Astrocyte of the spinal cord (primary cell): ENCODE measurements around the gene EPS8.

ENCODE experiments used
- DNase-seq: peaks from one replicate; pipeline ENCODE4 v3.0.0; 2011; ENCODE audit warnings: low read depth, low spot score
- H3K4me3 ChIP-seq: 2 replicates; pipeline ENCODE4 v1.5.1; 2011; ENCODE audit warnings: low read depth, mild to moderate bottlenecking, low read length, moderate library complexity
- in situ Hi-C: cut with HindIII; loops from 2 replicates; pipeline ENCODE4 v1.10.0; 2017; ENCODE audit warnings: low sequenced_read_pairs
- TF ChIP-seq, protein P1 (sequence below): IDR thresholded peaks from 2 replicates; pipeline ENCODE4 v1.5.1; 2012; ENCODE audit warnings: low read depth, mild to moderate bottlenecking, low read length, inconsistent platforms

EPS8 gene

DNA sequence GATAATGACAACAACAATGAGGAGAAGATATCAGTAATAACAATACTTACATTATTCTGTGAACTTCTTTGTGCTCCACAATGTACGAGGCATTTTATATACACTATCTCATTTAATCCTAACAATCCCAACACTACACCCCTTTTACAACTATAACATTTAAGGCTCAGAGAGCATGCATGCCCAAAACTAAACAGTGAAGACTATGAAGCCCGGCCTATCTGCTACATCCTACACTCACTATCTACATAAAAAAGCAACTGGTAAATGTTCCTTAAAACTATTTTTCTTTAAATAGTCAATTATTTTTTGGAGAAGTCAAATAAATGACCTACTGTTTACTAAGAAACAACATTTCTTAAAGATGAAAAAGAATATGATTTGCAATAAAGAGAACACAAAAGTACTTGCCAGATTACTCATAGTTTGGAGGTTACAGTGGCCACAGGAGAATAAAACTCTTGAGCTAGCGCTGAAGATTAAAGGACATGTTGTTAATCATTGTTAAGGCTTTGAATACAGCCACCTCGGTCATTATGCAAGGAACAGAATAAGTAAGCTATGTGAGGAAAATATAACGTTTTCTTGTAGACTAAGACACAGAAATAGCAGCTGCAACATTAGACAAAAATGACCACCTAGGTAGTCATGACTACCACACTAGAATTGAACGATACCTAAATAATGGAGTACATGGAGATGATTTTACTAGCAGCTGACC is 56.7 kb downstream of the EPS8 start:
- peak; percentile 67 for DNase-seq
- in situ Hi-C loops = no loop called here
- no peak overlapping the region for H3K4me3 ChIP-seq
- TF ChIP-seq, protein P1, sequence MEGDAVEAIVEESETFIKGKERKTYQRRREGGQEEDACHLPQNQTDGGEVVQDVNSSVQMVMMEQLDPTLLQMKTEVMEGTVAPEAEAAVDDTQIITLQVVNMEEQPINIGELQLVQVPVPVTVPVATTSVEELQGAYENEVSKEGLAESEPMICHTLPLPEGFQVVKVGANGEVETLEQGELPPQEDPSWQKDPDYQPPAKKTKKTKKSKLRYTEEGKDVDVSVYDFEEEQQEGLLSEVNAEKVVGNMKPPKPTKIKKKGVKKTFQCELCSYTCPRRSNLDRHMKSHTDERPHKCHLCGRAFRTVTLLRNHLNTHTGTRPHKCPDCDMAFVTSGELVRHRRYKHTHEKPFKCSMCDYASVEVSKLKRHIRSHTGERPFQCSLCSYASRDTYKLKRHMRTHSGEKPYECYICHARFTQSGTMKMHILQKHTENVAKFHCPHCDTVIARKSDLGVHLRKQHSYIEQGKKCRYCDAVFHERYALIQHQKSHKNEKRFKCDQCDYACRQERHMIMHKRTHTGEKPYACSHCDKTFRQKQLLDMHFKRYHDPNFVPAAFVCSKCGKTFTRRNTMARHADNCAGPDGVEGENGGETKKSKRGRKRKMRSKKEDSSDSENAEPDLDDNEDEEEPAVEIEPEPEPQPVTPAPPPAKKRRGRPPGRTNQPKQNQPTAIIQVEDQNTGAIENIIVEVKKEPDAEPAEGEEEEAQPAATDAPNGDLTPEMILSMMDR = no peak

DNA sequence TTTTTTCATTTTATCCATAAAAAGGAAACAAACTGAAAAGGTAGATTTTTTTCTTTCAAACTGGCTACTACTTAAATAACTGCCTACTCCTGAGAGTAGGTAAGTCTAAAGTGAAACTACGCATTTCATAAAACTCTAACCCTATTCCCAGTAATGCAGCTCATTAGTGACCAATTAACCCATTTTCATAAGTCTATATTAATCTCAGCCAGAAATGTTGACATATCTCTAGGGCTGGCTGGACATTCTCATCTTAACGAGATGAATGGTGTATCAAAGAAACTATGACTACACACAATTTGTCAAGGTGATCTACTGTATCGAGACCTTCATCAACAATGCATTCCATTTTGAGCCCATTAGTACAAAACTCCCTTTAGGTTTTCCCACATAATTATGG is 57.2 kb downstream of the EPS8 start:
- no peak overlapping the region for H3K4me3 ChIP-seq
- TF ChIP-seq, protein P1 = no peak
- no peak for DNase-seq
- in situ Hi-C loops = no loop called here

DNA sequence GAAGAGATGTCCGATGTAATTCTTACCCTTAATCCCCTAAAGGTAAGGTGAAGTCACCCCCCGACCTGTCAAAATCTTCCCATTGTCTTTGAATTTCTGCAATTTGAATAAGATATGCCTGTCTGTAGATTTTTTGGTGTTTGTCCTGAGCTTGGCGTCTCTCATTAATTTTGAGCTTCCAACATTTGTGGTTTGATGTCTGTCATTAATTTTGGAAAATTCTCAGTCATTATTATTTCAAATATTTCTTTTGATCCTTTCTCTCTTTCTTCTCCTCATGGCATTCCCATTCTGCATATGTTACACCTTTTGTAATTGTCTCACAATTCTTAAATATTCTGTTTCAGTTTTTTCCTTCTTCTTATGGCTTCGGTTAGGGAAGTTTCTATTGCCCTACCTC is 60.1 kb downstream of the EPS8 start:
- no peak overlapping the region for H3K4me3 ChIP-seq
- in situ Hi-C loops = no loop called here
- TF ChIP-seq, protein P1 = no peak
- DNase-seq = no peak

DNA sequence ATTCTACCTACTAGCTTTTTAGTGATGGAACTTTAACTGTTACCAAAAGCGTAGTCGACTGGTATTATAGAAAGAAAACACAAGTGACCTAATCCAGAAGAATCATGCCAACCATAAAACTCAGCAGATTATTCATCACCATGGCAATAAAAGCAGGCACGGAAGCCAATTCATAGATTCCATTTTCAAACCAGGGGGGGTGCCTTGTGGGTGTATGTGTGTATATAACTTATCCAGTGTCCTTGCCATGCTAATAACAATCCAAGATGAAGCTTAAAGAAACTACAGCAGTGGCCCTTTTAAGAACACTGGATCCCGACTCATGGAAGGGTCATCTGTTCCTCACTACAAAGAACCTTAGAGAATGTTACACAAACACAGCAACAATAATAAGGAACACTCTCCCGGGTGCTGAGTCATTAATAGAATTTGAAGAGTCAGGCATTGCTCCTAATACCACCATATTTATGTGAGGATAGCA is 61.0 kb downstream of the EPS8 start:
- no peak overlapping the region for H3K4me3 ChIP-seq
- TF ChIP-seq, protein P1 = no peak
- in situ Hi-C loops = no loop called here
- DNase-seq = peak; percentile 87

DNA sequence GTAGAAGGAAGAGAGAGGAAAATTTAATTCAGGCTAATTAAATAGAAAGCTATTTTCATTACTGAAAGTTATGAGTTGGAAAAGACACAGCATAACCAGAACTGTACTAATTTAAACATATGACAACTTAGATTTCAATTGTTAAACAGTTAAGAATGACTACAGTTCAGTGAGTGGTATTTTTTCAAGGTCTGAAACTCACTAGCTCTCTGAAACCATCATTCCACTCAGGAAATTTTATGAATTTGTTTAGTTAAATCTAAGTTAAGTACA is 62.4 kb downstream of the EPS8 start:
- TF ChIP-seq, protein P1 = no peak
- H3K4me3 ChIP-seq = no peak overlapping the region
- in situ Hi-C loops = no loop called here
- no peak for DNase-seq

DNA sequence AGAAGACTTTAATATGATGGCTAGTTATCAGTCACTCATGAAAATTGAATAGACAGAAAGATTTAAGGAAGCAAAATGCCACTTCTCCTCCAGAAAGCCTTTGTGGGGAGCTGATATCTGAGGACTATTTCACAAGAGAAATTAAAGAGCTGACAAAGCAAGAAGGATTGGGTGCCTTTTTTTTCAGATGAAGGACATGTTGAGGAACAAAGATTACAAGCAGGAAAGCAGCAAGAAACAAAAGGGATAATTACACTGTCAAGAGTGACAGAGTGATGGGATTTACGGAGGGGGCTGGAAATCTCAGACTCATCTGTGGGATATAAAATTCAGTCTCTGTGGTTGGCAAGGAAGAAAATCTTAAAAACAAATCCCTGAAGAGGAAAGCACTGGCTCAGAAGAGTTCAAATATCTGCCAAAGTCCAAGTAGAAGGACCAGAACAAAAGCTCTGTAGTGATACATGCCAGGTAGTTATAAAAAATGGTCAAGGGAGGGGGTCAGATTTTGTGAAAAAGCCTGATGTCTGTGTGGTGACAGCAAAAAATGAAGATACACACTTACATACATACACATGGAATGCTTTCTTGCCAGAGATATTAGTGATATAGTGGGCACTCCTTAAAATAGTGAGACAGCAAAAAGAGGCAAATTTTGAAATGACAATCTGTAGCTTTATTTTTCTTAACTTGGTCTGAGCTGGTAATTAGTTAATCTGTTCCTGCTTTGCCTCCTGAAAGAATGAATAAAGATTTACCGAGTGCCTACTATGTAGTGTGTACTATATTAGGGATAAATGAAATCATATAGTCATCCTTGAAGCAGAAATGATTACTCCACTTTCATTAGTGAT is 62.9 kb downstream of the EPS8 start:
- DNase-seq = no peak
- TF ChIP-seq, protein P1 = no peak
- in situ Hi-C loops = no loop called here
- no peak overlapping the region for H3K4me3 ChIP-seq
